Mesenchymal stem cell (in vitro differentiated cells and primary cell): ENCODE data around the gene UBE4A.
A peak's percentile ranks its signal among the peaks of the same experiment; 100 is the strongest.

Experiments used
- DNase-seq: peaks from one replicate; pipeline ENCODE4 v3.0.0-alpha.2; 2013
- H2AFZ ChIP-seq: one replicate; pipeline ENCODE4 v1.6.1; 2013; ENCODE audit warnings: low read depth, mild to moderate bottlenecking, control low read depth, inconsistent platforms, low read length, moderate library complexity
- H2AK5ac ChIP-seq: 2 replicates; pipeline ENCODE4 v1.6.1; 2013; ENCODE audit warnings: low read length, moderate library complexity, mild to moderate bottlenecking, inconsistent platforms; ENCODE audit not compliant: severe bottlenecking
- H2BK120ac ChIP-seq: one replicate; pipeline ENCODE4 v1.6.1; 2013; ENCODE audit warnings: low read depth, mild to moderate bottlenecking, inconsistent platforms, low read length, moderate library complexity
- H2BK12ac ChIP-seq, 2 experiments: one replicate each; pipeline ENCODE4 v1.6.1; 2013; ENCODE audit warnings: inconsistent platforms in 2 of 2, low read length in 2 of 2, mild to moderate bottlenecking in 2 of 2, moderate library complexity in 2 of 2, control low read depth in 1 of 2
- H2BK15ac ChIP-seq: one replicate; pipeline ENCODE4 v1.6.1; 2013; ENCODE audit warnings: mild to moderate bottlenecking, low read depth, inconsistent platforms; ENCODE audit not compliant: poor library complexity, severe bottlenecking
- H2BK5ac ChIP-seq: 2 replicates; pipeline ENCODE4 v1.6.1; 2013; ENCODE audit warnings: low read depth, mild to moderate bottlenecking, low read length, control low read depth, inconsistent platforms; ENCODE audit not compliant: poor library complexity, severe bottlenecking
- H3K14ac ChIP-seq, 2 experiments: one replicate each; pipeline ENCODE4 v1.6.1; 2013; ENCODE audit warnings: inconsistent platforms in 2 of 2, low read length in 2 of 2, control low read depth in 1 of 2, mild to moderate bottlenecking in 1 of 2, moderate library complexity in 1 of 2
- H3K18ac ChIP-seq, 2 experiments: one replicate each; pipeline ENCODE4 v1.6.1; 2013; ENCODE audit warnings: inconsistent platforms in 2 of 2, low read length in 2 of 2, control low read depth in 1 of 2, low read depth in 1 of 2, mild to moderate bottlenecking in 1 of 2
- H3K23ac ChIP-seq, 2 experiments: one replicate each; pipeline ENCODE4 v1.6.1; 2013; ENCODE audit warnings: inconsistent platforms in 2 of 2, low read length in 2 of 2, mild to moderate bottlenecking in 2 of 2, moderate library complexity in 2 of 2, control low read depth in 1 of 2
- H3K27ac ChIP-seq: 2 replicates; pipeline ENCODE4 v1.5.1; 2013; ENCODE audit warnings: mild to moderate bottlenecking, moderate library complexity, low read length, control low read depth, inconsistent platforms; ENCODE audit not compliant: poor library complexity, severe bottlenecking
- H3K27me3 ChIP-seq, 2 experiments: 2 replicates each; pipeline versions ENCODE4 v1.6.1 to v1.7.0; 2013; ENCODE audit warnings: low read length in 2 of 2, mild to moderate bottlenecking in 2 of 2, moderate library complexity in 2 of 2, control low read depth in 1 of 2, inconsistent platforms in 1 of 2; ENCODE audit not compliant: control insufficient read depth in 1 of 2, insufficient read depth in 1 of 2
- H3K36me3 ChIP-seq, 2 experiments: 2 replicates each; pipeline versions ENCODE4 v1.6.1 to v1.7.0; 2013; ENCODE audit warnings: low read length in 2 of 2, control low read depth in 1 of 2, inconsistent platforms in 1 of 2, low read depth in 1 of 2, mild to moderate bottlenecking in 1 of 2; ENCODE audit not compliant: insufficient read depth in 2 of 2, control insufficient read depth in 1 of 2
- H3K4ac ChIP-seq, 2 experiments: one replicate each; pipeline ENCODE4 v1.6.1; 2013; ENCODE audit warnings: inconsistent platforms in 2 of 2, low read length in 2 of 2, mild to moderate bottlenecking in 2 of 2, moderate library complexity in 2 of 2, control low read depth in 1 of 2, low read depth in 1 of 2
- H3K4me1 ChIP-seq: 2 replicates; pipeline ENCODE4 v1.6.1; 2013; ENCODE audit warnings: low read depth, low read length, control low read depth; ENCODE audit not compliant: control insufficient read depth, insufficient read depth
- H3K4me2 ChIP-seq: 2 replicates; pipeline ENCODE4 v1.6.1; 2013; ENCODE audit warnings: low read length, mild to moderate bottlenecking, inconsistent platforms; ENCODE audit not compliant: poor library complexity, severe bottlenecking
- H3K4me3 ChIP-seq, 2 experiments: 2 replicates each; pipeline versions ENCODE4 v1.5.1 to v1.7.0; 2013; ENCODE audit warnings: low read length in 2 of 2, mild to moderate bottlenecking in 2 of 2, control low read depth in 1 of 2, low read depth in 1 of 2; ENCODE audit not compliant: insufficient read depth in 1 of 2
- H3K79me1 ChIP-seq: replicated peaks from 2 replicates; pipeline ENCODE4 v1.6.1; 2013; ENCODE audit warnings: mild to moderate bottlenecking, control low read depth, low read length, inconsistent platforms; ENCODE audit not compliant: poor library complexity, severe bottlenecking
- H3K9ac ChIP-seq: 2 replicates; pipeline ENCODE4 v1.7.0; 2013; ENCODE audit warnings: mild to moderate bottlenecking, low read length, moderate library complexity
- H3K9me3 ChIP-seq: 2 replicates; pipeline ENCODE4 v1.7.0; 2013; ENCODE audit warnings: mild to moderate bottlenecking, low read length; ENCODE audit not compliant: control insufficient read depth
- H4K8ac ChIP-seq: one replicate; pipeline ENCODE4 v1.6.1; 2013; ENCODE audit warnings: inconsistent platforms, mild to moderate bottlenecking, low read length, moderate library complexity
- H4K91ac ChIP-seq: one replicate; pipeline ENCODE4 v1.6.1; 2013; ENCODE audit warnings: mild to moderate bottlenecking, low read length, inconsistent platforms
- WGBS: methylation state at CpG from one replicate; pipeline ENCODE4 v1.1.7; 2013; ENCODE audit warnings: mixed read lengths; 5-methylcytosine and 5-hydroxymethylcytosine counted together

The UBE4A gene

GRCh38 chr11:118341815-118342489 is 17.4 kb upstream of the UBE4A start:
- H3K27me3 ChIP-seq = peaks cover 53 to 72% of the 10 kb centered on the region in 2 experiments
- H3K79me1 ChIP-seq = no peaks in the 10 kb centered on the region
- H2AFZ ChIP-seq = no peak overlapping the region
- no peak overlapping the region for H3K4me3 ChIP-seq
- H3K27ac ChIP-seq = no peak overlapping the region
- no peak overlapping the region for H3K9ac ChIP-seq
- H2BK5ac ChIP-seq = no peak overlapping the region
- H3K14ac ChIP-seq = no peak overlapping the region
- no peak overlapping the region for H2AK5ac ChIP-seq
- no peak overlapping the region for H3K4ac ChIP-seq
- H3K18ac ChIP-seq = no peak overlapping the region
- H2BK120ac ChIP-seq = no peak overlapping the region
- DNase-seq = no peak
- 68% methylated on average over 5 of the region's 5 CpGs for WGBS
- no peak overlapping the region for H3K23ac ChIP-seq
- no peaks in the 10 kb centered on the region for H3K36me3 ChIP-seq
- H3K4me1 ChIP-seq = no peaks in the 10 kb centered on the region
- H4K8ac ChIP-seq = no peak overlapping the region
- H3K4me2 ChIP-seq = no peak overlapping the region
- H4K91ac ChIP-seq = no peak overlapping the region
- no peak overlapping the region for H2BK12ac ChIP-seq
- no peak overlapping the region for H2BK15ac ChIP-seq
- H3K9me3 ChIP-seq = no peaks in the 10 kb centered on the region

DNA sequence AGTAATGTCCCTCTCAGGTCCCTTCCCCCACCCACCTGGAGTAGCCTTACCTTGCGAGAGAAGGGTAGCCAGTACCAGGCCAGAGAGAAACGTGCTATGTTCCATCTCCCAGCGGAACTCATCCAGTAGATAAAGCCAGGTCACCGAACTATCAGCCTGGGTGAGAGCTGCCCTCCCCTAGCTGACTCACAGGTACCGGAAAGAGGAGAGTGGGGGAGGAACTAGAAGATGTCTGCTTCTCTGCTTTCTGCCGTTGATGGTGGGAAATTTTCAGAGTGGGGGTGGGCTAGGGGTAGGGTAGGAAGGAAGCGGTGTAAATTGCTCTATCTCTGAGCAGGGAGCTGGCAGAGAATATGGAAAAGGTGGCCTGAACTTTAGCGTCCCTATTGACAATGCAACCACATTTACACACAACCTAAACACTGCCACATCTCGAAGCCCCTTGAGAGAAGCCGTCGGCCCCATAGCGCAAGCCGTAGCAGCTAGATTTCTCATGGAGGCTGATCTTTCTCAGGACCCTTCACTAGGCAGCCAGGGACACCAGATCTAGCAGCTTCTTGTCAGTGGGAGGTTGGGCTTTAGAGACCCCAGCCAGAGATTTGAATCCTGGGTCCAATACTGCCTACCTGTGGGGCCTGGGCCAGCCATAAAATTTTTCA is 16.8 kb upstream of the UBE4A start, which contains the start of gene CD3D:
TSS of gene CD3D (minus strand) at position 203 of the 659 bp plus-strand sequence. CDS start at position 105, 98 bp downstream.
- no peak within 1 kb of the TSS for H3K4me3 ChIP-seq
- no peak within 1 kb of the TSS for H2BK120ac ChIP-seq
- H2AK5ac ChIP-seq = no peak within 1 kb of the TSS
- no peak within 1 kb of the TSS for H4K91ac ChIP-seq
- H3K14ac ChIP-seq = peak within 1 kb of the TSS in 1 of 2 experiments; percentile 44
- H3K18ac ChIP-seq = no peak within 1 kb of the TSS
- H2BK15ac ChIP-seq = no peak within 1 kb of the TSS
- no peaks in the 10 kb centered on the region for H3K79me1 ChIP-seq
- no peak within 1 kb of the TSS for H2BK5ac ChIP-seq
- H3K4me2 ChIP-seq = no peak within 1 kb of the TSS
- no peak within 1 kb of the TSS for H3K27ac ChIP-seq
- no peak within 1 kb of the TSS for H4K8ac ChIP-seq
- no peaks in the 10 kb centered on the region for H3K36me3 ChIP-seq
- no peak within 1 kb of the TSS for H2BK12ac ChIP-seq
- H3K4ac ChIP-seq = no peak within 1 kb of the TSS
- H3K23ac ChIP-seq = no peak within 1 kb of the TSS
- H3K4me1 ChIP-seq = no peaks in the 10 kb centered on the region
- H3K27me3 ChIP-seq = peaks cover 53 to 78% of the 10 kb centered on the region in 2 experiments
- DNase-seq = no peak
- no peak within 1 kb of the TSS for H3K9ac ChIP-seq
- H2AFZ ChIP-seq = no peak within 1 kb of the TSS
- 72% methylated on average over 11 of the region's 13 CpGs for WGBS
- H3K9me3 ChIP-seq = no peaks in the 10 kb centered on the region

DNA sequence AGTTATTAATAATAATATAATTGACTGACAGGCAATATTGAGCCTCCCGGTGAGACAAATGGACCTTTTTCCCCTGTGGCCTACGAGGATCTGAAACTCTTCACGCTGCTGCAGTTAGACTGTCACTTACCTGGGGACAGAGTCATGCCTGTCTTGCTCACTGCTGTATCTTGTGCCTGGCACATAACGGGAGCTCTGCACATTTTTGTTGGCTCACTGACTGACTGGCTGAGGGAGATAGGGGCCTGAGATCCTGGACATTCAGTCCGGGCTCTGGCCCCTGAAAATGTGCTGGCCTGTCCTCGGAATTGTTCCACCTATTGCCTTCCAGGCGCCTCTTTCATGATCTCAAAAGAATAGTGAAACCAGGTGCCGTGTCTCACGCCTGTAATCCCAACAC is 16.2 kb upstream of the UBE4A start:
- no peaks in the 10 kb centered on the region for H3K9me3 ChIP-seq
- H4K91ac ChIP-seq = no peak overlapping the region
- no peak overlapping the region for H3K4ac ChIP-seq
- no peak overlapping the region for H3K14ac ChIP-seq
- no peaks in the 10 kb centered on the region for H3K36me3 ChIP-seq
- DNase-seq = no peak
- H3K4me1 ChIP-seq = no peaks in the 10 kb centered on the region
- no peak overlapping the region for H2BK15ac ChIP-seq
- H3K18ac ChIP-seq = no peak overlapping the region
- no peak overlapping the region for H3K23ac ChIP-seq
- peaks cover 58 to 81% of the 10 kb centered on the region in 2 experiments for H3K27me3 ChIP-seq
- 86% methylated on average over 9 of the region's 9 CpGs for WGBS
- no peak overlapping the region for H2AFZ ChIP-seq
- no peak overlapping the region for H4K8ac ChIP-seq
- no peak overlapping the region for H3K9ac ChIP-seq
- H2BK5ac ChIP-seq = no peak overlapping the region
- H3K4me2 ChIP-seq = no peak overlapping the region
- H3K4me3 ChIP-seq = no peak overlapping the region
- no peak overlapping the region for H3K27ac ChIP-seq
- H2BK120ac ChIP-seq = no peak overlapping the region
- no peaks in the 10 kb centered on the region for H3K79me1 ChIP-seq
- H2AK5ac ChIP-seq = no peak overlapping the region
- no peak overlapping the region for H2BK12ac ChIP-seq

DNA sequence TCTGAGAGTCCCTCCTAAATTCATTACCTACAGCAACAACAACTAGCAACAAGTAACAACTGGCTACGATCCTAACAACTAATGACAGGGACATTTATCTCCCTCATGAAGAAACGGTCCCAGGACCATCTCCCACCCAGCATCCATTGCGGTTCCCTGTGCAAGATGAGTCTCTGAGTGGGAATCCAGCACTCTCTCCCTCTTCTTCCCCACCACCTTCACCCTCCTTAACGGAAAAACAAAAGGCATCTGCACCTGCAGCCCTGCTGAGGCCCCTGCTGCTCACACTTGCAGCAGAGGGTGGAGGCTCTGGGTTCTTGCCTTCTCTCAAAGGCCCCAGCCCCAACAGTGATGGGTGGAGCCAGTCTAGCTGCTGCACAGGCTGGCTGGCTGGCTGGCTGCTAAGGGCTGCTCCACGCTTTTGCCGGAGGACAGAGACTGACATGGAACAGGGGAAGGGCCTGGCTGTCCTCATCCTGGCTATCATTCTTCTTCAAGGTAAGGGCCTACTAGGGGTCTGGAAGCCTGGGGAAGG is 15.4 kb upstream of the UBE4A start, which contains the start of gene CD3G:
TSS of gene CD3G (plus strand) at position 364 of the 535 bp plus-strand sequence. CDS start at position 444, 80 bp downstream.
- H3K36me3 ChIP-seq = no peaks in the 10 kb centered on the region
- no peak within 1 kb of the TSS for H2BK15ac ChIP-seq
- no peak within 1 kb of the TSS for H2AK5ac ChIP-seq
- no peak within 1 kb of the TSS for H3K23ac ChIP-seq
- no peaks in the 10 kb centered on the region for H3K4me1 ChIP-seq
- H3K18ac ChIP-seq = no peak within 1 kb of the TSS
- H2BK120ac ChIP-seq = no peak within 1 kb of the TSS
- no peak within 1 kb of the TSS for H3K4me2 ChIP-seq
- H3K27me3 ChIP-seq = peaks cover 58 to 82% of the 10 kb centered on the region in 2 experiments
- no peak within 1 kb of the TSS for H3K27ac ChIP-seq
- H2BK5ac ChIP-seq = no peak within 1 kb of the TSS
- no peak for DNase-seq
- H2BK12ac ChIP-seq = no peak within 1 kb of the TSS
- H3K9me3 ChIP-seq = no peaks in the 10 kb centered on the region
- no peak within 1 kb of the TSS for H3K4me3 ChIP-seq
- no peak within 1 kb of the TSS for H3K9ac ChIP-seq
- H3K79me1 ChIP-seq = no peaks in the 10 kb centered on the region
- no peak within 1 kb of the TSS for H4K8ac ChIP-seq
- H3K14ac ChIP-seq = no peak within 1 kb of the TSS
- no peak within 1 kb of the TSS for H3K4ac ChIP-seq
- H2AFZ ChIP-seq = no peak within 1 kb of the TSS
- 73% methylated on average over 6 of the region's 6 CpGs for WGBS
- no peak within 1 kb of the TSS for H4K91ac ChIP-seq
